Measurements from ENCODE around the gene SPRR2F.
"Not testable (repeated sequence)": the region's sequence is repeated elsewhere in the genome, so short reads cannot be mapped to it uniquely, and the experiment has no call there.

Gene SPRR2F, protein sequence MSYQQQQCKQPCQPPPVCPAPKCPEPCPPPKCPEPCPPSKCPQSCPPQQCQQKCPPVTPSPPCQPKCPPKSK

DNA sequence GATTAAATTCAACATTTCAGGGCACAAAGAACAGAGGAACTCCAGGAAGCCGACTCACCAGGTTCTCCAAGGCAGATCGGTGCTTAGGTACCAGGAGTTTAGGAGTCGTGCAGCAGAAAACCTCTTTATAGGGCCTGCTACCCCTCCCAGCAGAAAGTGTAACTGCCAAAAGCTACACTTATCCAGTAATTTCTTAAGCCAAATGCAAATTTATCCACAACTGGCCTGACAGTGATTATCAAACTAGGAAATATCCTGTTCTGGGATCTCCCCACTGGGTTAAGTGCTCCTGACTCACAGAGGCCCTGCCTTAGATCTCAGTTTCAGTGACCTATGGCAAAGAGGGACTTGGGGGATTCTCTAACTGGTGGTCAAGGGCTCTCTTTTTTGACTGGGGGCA, at the start of gene SPRR2F:
SPRR2F (minus strand) TSS at position 101 of the 400 bp plus-strand sequence. CDS start 783 bp downstream, outside the sequence.
- DNase-seq, result no peak

DNA sequence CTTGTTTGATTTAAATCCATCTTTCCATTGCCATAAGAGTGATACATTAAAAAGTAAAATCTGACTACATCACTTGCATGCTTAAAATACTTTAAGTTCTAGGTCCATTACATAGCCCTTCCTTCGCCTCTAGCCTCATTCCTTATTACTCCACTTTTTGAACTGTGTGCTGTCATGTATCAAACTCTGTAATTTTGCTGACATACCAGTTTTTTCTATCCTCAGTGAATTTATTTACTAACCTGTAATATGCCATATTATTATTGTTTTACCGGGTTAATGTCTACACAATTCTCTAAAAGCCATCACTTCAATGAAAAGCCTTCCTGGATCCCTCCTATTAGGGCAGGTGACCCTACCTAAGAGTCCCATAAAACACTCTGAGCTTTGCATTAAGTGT, 42.2 kb upstream of the SPRR2F start:
- no peak for DNase-seq

DNA sequence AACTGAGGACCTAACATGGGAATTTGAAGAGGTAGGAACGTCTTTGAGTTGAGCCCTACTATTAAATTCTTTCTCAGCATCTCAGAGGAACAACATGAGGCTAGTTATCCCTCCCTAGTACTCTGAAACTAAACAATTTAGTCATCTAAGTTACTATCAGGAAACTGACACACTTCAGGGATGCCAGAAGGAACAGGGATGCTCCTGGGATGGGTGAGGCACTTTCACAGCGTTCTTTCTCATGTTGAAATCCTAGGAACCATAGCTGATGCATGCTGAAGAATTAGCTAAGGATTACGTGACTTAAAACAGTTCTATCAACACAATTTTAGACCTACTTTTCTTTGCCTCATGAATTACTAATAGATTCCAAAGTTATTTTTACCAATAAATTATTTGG, 39.2 kb upstream of the SPRR2F start:
- no peak for DNase-seq

DNA sequence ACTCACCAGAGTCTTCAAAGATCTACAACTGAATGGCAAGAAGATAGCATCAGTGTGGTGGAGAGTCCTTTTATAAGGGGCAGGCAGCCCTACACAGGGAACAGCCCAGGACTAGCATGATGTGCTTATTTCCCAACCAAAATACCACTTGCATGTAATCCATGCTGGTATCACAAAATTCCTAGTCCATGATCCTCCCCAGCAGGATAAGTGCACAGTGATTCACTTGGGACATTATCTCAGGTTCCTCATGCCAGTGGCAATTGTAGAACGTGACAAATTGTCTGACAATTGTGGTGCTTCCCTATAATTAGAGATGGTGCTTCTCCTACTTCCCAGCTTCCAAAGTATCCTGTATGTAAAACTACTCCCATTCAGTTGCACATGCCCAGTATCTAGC, 37.5 kb upstream of the SPRR2F start, which contains the start of gene SPRR2G:
SPRR2G (minus strand) TSS at position 45 of the 400 bp plus-strand sequence. CDS start 780 bp downstream, outside the sequence.
- no peak for DNase-seq

DNA sequence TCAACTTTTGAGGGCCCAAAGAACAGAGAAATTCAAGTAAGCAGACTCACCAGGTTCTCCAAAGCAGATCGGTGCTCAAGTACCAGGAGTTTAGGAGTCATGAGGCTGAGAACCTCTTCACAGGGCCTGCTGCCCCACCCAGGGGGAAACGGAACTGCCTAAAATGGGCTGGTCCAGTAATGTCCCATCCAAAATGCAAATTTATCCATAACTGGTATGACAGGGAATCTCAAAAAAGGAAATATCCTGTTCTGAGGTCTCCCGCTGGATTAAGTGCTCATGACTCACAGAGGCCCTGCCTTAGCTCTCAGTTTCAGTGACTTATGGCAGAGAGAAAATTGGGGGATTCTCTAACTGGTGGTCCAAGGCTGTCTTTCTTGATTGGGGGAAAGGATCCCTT, 28.1 kb upstream of the SPRR2F start:
- no peak for DNase-seq

DNA sequence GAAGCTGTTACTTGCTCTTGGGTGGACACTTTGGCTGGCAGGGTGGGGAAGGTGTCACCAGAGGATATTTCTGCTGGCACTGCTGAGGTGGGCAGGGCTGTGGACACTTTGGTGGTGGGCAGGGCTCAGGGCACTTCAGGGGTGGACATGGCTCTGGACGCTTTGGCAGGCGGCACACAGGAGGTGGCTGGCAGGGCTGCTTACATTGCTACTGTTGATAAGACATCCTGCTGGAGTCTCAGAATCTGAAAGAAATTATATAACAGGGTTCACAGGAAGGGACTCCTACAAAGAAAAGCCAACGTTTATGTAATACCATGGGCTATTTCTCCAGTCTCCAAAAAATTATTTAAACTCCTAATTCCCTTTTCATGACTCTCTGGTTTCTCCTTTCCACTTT, 27.2 kb upstream of the SPRR2F start:
- DNase-seq, result no peak

DNA sequence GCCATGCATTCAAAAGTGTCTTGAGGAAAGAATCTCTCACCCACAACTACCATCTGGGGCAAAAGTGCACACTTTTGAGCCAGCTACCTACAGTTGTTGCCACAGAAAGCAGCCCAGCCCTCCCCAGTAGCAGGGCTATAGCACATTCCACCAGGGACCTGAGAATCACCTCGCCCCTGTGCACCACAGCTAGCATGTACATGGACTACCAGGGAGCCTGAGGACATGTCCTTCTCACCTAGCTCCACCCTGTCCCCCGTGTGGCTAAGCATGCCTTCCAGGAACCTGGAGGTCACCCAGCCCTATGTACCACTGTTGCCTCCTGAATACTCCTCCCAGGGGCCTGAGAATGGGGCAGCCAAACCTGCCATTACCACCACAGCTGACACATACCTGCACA, 20.4 kb upstream of the SPRR2F start:
- no peak for DNase-seq

DNA sequence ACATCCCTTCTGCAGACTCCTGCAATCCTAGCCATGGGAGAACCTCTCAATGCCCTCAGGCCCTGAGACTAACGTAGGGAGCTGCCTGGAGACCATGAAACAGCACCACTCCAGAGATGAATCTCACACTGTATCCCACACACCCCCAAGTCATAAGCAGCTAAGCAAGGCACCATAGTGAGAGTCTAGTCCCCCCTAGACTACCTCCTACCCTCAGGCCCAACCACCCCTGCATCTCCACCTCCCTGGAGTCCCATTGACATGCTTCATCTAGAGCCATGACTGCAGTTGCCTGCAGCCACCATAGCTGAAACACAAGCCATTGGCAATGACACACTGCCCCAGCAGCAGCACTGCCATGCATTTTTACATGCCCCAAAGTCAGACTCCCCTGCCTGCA, 20.0 kb upstream of the SPRR2F start:
- DNase-seq, result no peak

DNA sequence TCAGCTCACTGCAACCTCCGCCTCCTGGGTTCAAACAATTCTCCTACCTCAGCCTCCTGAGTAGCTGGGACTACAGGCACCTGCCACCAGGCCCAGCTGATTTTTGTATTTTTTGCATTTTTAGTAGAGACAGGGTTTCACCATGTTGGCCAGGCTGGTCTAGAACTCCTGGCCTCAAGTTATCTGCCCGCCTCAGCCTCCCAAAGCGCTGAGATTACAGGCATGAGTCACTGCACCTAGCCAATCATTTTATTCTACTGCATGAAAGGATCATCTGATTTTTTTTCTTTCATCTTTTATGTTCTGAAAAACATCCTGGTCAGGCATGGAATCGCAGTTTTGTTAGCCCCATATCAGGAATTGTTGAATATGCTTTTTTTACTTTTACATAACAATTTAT, 15.4 kb upstream of the SPRR2F start:
- DNase-seq, result not testable (repeated sequence)

DNA sequence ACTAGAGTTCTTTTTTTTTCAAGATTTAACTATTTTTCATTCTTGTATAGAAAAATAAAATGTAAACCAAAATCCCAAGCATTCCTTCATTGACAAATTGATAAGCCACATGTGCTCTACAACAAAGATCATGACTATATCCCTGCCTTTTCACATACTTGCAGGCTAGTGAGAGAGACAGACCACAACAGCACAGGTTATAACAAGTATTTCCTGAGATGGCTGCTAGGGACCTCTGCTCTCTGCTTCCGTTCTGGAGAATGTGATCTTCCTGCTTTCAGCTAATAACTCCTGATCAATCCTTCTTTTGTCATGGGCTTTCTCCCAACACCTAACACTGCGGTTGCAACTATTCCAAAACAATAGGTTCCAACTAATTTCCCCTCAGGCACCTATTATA, 14.0 kb upstream of the SPRR2F start:
- DNase-seq, result no peak

DNA sequence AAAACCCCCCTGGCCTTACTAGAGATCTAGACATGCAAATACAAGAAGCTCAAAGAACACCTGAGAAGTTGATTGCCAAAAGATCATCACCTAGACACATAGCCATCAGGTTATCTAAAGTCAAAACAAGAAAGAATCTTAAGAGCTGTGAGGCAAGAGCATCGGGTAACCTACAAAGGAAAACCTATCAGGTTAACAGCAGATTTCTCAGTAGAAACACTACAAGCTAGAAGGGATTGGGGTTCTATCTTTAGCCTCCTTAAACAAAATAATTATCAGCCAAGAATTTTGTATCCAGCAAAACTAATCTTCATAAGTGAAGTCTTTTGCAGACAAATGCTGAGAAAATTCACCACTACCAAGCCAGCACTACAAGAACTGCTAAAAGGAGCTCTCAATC, 12.2 kb upstream of the SPRR2F start:
- DNase-seq, result no peak

DNA sequence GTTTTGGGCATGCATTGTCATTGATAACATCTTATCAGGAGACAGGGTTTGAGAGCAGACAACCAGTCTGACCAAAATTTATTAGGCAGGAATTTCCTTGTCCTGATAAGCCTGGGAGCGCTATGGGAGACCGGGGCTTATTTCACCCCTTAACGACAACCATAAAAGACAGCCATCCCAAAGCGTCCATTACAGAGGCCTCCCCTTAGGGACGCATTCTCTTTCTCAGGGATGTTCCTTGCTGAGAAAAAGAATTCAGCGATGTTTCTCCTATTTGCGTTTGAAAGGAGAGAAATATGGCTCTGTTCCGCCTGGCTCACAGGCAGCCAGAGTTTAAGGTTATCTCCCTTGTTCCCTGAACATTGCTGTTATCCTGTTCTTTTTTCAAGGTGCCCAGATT, 10.5 kb upstream of the SPRR2F start:
- DNase-seq, result not testable (repeated sequence)

DNA sequence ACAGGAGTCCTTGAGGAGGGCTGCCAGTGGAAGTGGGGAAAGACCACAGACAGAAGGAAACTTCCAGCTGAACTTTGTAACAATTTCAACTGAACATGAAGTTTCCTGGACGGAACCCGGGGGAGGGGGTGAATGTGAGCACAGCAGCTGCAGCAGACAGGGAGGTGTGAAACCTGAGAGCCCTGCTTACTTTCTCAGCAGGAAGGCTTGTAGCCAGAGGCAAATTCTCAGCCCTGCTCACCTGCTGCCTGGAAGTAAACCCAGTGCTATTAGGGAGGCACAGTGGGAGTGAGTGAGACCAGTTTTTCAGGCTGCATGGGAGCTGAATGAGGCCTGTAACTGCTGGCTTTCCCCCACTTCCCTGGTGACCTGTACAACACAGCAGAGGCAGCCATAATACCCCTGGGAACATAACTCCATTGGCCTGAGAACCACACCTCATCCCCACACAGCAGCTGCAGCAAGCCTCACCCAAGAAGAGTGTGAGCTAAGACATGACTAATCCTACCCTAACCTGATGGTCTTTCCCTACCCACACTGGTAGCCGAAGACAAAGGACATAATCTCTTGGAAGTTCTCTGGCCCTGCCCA, 9.6 kb upstream of the SPRR2F start:
- no peak for DNase-seq

DNA sequence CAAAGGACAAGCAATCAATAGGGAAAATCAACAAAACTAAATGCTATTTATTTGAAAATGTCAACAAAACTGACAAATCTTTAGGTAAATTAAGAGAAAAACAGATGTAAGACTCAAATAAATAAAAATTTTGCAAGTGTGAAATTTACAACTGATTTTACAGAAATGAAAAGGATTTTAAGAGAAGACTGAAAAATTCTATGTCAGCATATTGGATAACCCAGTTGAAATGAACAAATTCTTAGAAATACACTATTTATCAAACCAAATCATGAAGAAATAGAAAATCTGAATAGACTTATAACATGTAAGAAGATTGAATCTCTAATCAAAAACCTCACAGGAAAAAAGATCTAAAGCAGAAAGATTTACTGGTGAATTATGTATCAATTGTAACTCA, 7.6 kb upstream of the SPRR2F start:
- DNase-seq, result no peak

DNA sequence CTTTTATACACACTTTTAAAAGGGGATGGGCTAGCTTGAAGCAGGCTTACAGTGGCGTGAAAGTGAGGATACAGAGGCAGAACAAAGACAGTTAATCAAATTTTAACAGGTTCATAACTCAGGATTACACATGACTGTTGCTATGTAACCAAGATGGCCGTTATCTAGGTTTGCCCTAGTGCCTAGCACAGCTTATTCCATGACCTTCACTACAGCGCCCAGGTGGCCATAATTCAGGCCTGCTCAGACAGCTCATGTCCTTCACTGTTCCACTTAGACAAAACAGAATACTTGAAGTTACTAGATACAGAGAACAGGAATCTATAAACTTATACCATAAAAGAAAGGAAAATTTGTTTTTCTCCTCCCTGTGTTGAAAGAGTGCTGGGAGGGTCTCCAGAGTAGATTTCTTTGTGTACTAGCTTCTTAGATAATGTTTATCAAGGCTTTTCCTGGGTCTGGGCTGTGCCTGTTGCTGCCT, 6.2 kb upstream of the SPRR2F start:
- no peak for DNase-seq

DNA sequence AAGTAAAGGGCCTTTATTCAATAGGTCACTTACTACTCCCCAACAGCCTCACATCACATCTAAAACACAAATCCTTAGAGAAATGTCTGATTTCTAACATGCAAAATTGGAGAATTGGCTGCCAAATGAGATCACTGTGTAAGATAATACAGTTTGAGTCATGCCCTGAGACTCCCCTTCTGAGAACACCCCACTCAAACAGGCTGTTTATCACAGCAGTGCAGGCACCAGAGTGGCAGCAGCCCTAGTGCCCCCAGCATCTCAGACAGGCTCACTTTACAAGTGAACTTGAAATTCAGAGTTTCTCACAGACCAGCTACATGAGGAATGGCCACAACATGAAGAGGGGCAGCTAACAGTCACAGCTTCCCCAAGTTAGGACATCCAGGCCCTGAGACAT, 1.9 kb upstream of the SPRR2F start:
- DNase-seq, result not testable (repeated sequence)

DNA sequence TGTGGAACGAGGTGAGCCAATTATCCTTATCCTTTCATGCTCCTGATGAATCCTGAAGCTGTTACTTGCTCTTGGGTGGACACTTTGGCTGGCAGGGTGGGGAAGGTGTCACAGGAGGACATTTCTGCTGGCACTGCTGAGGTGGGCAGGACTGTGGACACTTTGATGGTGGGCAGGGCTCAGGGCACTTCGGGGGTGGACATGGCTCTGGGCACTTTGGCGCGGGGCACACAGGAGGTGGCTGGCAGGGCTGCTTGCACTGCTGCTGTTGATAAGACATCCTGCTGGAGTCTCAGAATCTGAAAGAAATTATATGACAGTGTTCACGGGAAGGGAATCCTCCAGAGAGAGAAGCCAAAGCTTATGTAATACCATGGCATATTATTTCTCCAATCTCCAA, 862 bp downstream of the SPRR2F start:
- not testable (repeated sequence) for DNase-seq

DNA sequence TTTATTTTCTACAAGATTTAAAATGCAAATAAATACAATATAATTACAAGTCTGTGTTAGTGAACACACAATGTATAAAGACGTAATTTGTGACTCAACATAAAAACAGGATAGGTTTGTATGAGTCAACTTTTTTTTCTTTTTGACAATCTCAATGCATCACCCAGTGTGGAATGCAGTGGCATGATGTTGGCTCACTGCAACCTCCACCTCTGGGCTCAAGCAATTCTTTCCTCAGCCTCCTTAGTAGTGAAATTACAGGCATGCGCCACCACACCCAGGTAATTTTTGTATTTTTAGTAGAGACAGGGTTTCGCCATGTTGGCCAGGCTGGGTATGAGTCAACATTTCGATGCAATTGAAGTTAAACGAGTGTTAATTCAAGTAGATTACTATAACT, 13.1 kb downstream of the SPRR2F start:
- DNase-seq, result no peak

DNA sequence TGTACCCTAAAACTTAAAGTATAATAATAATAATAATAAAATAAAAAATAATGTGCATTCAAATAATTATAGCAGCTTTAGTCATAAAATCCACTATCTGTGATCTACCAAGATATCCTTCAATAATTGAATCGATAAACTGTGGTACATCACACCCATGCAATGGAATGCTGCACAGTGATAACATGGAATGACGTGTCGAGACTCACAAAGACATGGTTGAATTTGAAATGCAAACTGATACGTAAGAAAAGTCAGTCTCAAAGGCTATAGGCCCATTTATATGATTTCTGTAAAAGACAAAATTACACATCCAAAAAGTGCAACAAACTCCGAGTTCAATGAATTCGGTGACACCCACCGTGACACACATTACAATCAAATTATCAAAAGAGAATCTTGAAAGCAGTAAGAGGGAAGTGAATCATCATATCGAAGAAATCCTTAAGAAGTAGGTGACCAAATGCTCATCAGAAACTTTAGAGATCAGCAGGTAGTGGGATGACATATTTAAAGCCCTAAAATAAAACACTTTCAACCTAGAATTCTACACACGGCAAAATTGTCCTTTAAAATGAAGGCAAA, 13.8 kb downstream of the SPRR2F start:
- DNase-seq, result no peak

DNA sequence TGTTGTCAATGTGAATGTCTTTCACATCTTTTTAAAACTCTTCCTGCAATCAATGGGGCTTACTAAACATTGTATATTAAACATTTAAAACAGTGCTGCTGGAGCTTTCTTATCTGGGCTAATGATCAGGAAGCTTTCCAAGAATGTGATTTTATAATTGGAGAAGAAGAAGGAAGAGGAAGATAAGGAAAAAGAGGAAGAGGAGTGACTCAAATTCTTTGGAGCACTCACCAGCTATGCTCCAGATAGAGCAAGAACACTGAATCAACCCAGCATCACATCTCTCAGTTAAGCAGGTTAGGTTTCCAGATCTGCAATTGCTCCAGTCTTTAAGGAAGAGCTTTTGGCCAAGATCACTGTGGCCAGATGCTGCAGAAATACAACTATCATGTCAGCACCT, 17.6 kb downstream of the SPRR2F start:
- DNase-seq, result no peak

DNA sequence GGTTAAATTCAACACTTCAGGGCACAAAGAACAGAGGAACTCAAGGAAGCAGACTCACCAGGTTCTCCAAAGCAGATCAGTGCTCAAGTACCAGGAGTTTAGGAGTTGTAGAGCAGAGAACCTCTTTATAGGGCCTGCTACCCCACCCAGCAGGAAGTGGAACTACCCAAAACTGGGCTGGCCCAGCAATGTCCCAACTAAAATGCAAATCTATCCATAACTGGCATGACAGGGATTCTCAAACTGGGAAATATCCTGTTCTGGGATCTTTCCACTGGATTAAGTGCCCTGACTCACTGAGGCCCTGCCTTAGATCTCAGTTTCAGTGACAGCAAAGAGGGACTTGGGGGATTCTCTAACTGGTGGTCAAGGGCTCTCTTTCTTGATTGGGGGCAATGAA, 18.9 kb downstream of the SPRR2F start, which contains the start of gene SPRR2E:
SPRR2E (minus strand) TSS at position 101 of the 400 bp plus-strand sequence. CDS start 775 bp downstream, outside the sequence.
- DNase-seq, result no peak

DNA sequence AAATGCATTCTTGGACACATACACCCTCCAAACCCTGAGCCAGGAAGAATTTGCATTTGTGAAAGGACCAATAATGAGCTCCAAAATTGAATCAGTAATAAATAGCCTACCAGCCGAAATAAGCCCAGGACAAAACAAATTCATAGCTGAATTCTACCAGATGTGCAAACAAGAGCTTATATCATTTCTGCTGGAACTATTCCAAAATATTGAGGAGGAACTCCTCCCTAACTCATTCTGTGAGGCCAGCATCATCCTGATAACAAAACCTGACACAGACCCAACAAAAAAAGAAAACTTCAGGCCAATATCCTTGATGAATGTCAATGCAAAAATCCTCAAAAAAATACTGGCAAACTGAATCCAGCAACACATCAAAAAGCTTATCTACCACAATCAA, 25.7 kb downstream of the SPRR2F start:
- no peak for DNase-seq

DNA sequence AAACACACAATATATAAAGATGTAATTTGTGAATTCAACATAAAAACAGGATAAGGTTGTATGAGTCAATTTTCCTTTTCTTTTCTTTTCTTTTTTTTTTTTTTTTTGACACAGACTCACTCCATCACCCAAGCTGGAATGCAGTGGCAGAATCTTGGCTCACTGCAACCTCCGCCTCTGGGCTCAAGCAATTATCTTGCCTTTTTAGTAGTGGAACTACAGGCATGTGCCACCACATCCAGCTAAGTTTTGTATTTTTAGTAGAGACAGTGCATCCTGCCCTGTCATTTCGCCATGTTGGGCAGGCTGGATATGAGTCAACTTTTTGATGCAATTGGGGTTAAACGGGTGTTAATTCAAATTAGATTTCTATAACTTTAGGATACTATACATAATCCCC, 31.6 kb downstream of the SPRR2F start:
- no peak for DNase-seq

Data from GDM1 (cell line).